ENCODE results near the gene FHIT. TPM values are rescaled to one million over a fixed set of nuclear protein-coding genes. Genes with fewer than 3 reads are reported as not detected.

FHIT gene
- total and polyA plus RNA-seq, 2 of the 4 experiments (the other 2 are of a cell fraction): 0.07 TPM; not detected in 1

DNA sequence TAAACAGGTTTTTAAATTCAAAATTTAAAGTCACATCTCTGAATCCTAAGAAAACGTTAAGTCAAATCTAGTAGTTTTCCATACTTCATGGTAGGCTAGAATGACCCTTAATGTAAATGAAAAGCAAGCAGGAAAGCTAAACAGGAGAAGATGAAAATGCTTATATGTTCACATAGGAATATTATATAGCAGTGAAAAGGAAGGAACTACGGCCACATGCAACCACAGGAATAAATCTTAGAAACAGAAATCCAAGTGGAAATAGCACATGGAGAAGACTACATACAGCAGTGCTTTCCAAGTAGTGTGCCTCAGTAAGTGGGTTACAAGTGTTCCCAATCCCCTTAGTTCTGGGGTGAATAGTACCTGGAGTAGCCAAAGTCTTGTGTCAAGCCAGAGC lies 296.2 kb downstream of the FHIT start:
- intact Hi-C loops (cut with micrococcal nuclease) (no loop called here), in situ Hi-C loops (cut with MboI; ENCODE audit: low sequenced_read_pairs) (no loop called here), dilution Hi-C loops (cut with HindIII; ENCODE audit: low sequenced_read_pairs, unreplicated experiment) (no loop called here)
- Histone ChIP-seq H2AK5ac (ENCODE audit: low read depth, low read length) (no peak overlapping the region), H3K27ac (ENCODE audit: insufficient read depth, low read length) (no peak overlapping the region), H3K56ac (ENCODE audit: extremely low read depth, insufficient read depth, low read length) (no peak overlapping the region), H2AK9ac (replicated peaks; ENCODE audit: low read depth, low read length, poor library complexity) (no peak overlapping the region), H4K8ac (ENCODE audit: low read depth in 2 of 2, low read length in 2 of 2) (no peak overlapping the region), H2BK120ac (ENCODE audit: low read depth, low read length) (no peak overlapping the region), H2BK15ac (ENCODE audit: low read depth, low read length) (no peak overlapping the region), H2AFZ (replicated peaks; ENCODE audit: low read length, poor library complexity) (no peak overlapping the region), H4K91ac (ENCODE audit: insufficient read depth, low read depth, low read length) (no peak overlapping the region), H3K18ac (ENCODE audit: low read depth, low read length) (no peak overlapping the region), H4K5ac (ENCODE audit: low read depth, low read length) (no peak overlapping the region), H3K4me3 (ENCODE audit: insufficient read depth, low read depth, low read length) (no peak overlapping the region), H3K36me3 (ENCODE audit: control insufficient read depth, insufficient read depth, low read length) (no peaks in the 10 kb centered on the region), H2BK5ac (ENCODE audit: low read depth, low read length, poor library complexity, severe bottlenecking) (no peak overlapping the region), H3K9me1 (ENCODE audit: insufficient read depth, low read length) (no peaks in the 10 kb centered on the region), H3K79me1 (ENCODE audit: low read depth in 1 of 2, low read length in 2 of 2) (no peaks in the 10 kb centered on the region), H3K9me3 (ENCODE audit: control insufficient read depth, insufficient read depth, low read length) (peaks cover 4% of the 10 kb centered on the region; the same call in 1 of the 2 replicates), H3K4me1 (ENCODE audit: control insufficient read depth, insufficient read depth, low read length) (no peaks in the 10 kb centered on the region), H3K14ac (replicated peaks; ENCODE audit: low read depth, low read length) (no peak overlapping the region), H2BK20ac (ENCODE audit: low read depth, low read length) (no peak overlapping the region), H3K27me3 (ENCODE audit: control insufficient read depth, insufficient read depth, low read length) (no peaks in the 10 kb centered on the region), H4K20me1 (ENCODE audit: insufficient read depth, low read length) (no peaks in the 10 kb centered on the region), H3K4ac (ENCODE audit: low read depth, low read length) (no peak overlapping the region), H3K23ac (ENCODE audit: low read depth, low read length) (no peak overlapping the region), H3K9ac (ENCODE audit: low read depth, low read length) (no peak overlapping the region), H3K4me2 (ENCODE audit: low read depth, low read length) (no peak overlapping the region)
- DNase-seq: no peak
- TF ChIP-seq CEBPB (IDR thresholded peaks at IDR 0.05; ENCODE audit: low read depth, low read length): no peak
- no peak for TF ChIP-seq MXI1 (IDR thresholded peaks at IDR 0.05; ENCODE audit: borderline replicate concordance, low read depth, low read length)
- TF ChIP-seq POLR2A (IDR thresholded peaks at IDR 0.05; ENCODE audit: low read depth, low read length): no peak
- TF ChIP-seq, protein P1, sequence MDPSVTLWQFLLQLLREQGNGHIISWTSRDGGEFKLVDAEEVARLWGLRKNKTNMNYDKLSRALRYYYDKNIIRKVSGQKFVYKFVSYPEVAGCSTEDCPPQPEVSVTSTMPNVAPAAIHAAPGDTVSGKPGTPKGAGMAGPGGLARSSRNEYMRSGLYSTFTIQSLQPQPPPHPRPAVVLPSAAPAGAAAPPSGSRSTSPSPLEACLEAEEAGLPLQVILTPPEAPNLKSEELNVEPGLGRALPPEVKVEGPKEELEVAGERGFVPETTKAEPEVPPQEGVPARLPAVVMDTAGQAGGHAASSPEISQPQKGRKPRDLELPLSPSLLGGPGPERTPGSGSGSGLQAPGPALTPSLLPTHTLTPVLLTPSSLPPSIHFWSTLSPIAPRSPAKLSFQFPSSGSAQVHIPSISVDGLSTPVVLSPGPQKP (IDR thresholded peaks at IDR 0.05; ENCODE audit: borderline replicate concordance, low read depth, low read length): no peak
- TF ChIP-seq SMC3 (IDR thresholded peaks at IDR 0.05; ENCODE audit: low read depth, low read length): no peak
- TF ChIP-seq MAZ (IDR thresholded peaks at IDR 0.05; ENCODE audit: borderline replicate concordance, low read depth, low read length): no peak
- no peak for TF ChIP-seq MAFK (IDR thresholded peaks at IDR 0.05; ENCODE audit: low read depth, low read length)
- TF ChIP-seq, protein P2, sequence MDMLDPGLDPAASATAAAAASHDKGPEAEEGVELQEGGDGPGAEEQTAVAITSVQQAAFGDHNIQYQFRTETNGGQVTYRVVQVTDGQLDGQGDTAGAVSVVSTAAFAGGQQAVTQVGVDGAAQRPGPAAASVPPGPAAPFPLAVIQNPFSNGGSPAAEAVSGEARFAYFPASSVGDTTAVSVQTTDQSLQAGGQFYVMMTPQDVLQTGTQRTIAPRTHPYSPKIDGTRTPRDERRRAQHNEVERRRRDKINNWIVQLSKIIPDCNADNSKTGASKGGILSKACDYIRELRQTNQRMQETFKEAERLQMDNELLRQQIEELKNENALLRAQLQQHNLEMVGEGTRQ (IDR thresholded peaks at IDR 0.05; ENCODE audit: low read depth, low read length): no peak
- no peak for TF ChIP-seq CTCF (conservative IDR thresholded peaks at IDR 0.05; ENCODE audit: low read depth, low read length)
- no peak for TF ChIP-seq RCOR1 (IDR thresholded peaks at IDR 0.05; ENCODE audit: insufficient replicate concordance, low read length)
- no peak for TF ChIP-seq FOS (IDR thresholded peaks at IDR 0.05; ENCODE audit: low read depth, low read length)
- TF ChIP-seq RFX5 (IDR thresholded peaks at IDR 0.05; ENCODE audit: low read depth, low read length): no peak
- no peak for TF ChIP-seq RAD21 (IDR thresholded peaks at IDR 0.05; ENCODE audit: low read length)
- TF ChIP-seq CHD1 (IDR thresholded peaks at IDR 0.05; ENCODE audit: low read depth, low read length): no peak
- no peak for TF ChIP-seq BHLHE40 (IDR thresholded peaks at IDR 0.05; ENCODE audit: low read depth, low read length)
- no peak for TF ChIP-seq NFE2L2 (IDR thresholded peaks at IDR 0.05; ENCODE audit: low read depth, low read length)
- CTCF ChIA-PET: no interaction called here
- ATAC-seq (ENCODE audit: low read depth): no peak
- no TSS peak for BruUV-seq (replicated peaks)
- POLR2A ChIA-PET (ENCODE audit: unreplicated experiment): no interaction called here
- no CpG with 5 or more reads among the region's 2 CpGs for WGBS, 2 experiments (ENCODE audit: extremely low coverage in 2 of 2, insufficient read length in 1 of 2)
